IMR-90 (cell line): ENCODE results near the gene ACOX2. TPM values are rescaled to one million over a fixed set of nuclear protein-coding genes. Genes with fewer than 3 reads are reported as not detected.

Source experiments
- ATAC-seq: fragments of 200-7000 bp; cut with Tn5 transposase; 2 replicates; pipeline ENCODE4 v1.9.1; 2020; ENCODE audit warnings: low read depth, mild to moderate bottlenecking, moderate library complexity
- BruUV-seq: library from RNA; stranded (reverse); fragments of 400-500 nt; replicated peaks from 2 replicates; lab custom pipeline; 2021; lab: Mats Ljungman, UMichigan
- CTCF ChIA-PET: fragments of 300-600 bp; formaldehyde crosslinking; extraction: SDS; loops from one replicate; lab custom pipeline; 2021; ENCODE audit warnings: antibody characterized with exemption; lab: Yijun Ruan, JAX
- POLR2A ChIA-PET: fragments of 300-600 bp; sonication (Branson Sonifier 250); formaldehyde crosslinking; loops from one replicate; lab custom pipeline; 2022; ENCODE audit warnings: antibody characterized with exemption; ENCODE audit not compliant: unreplicated experiment; lab: Charles Lee
- DNase-seq: peaks from one replicate; pipeline ENCODE4 v3.0.0; 2013
- H2AFZ ChIP-seq: replicated peaks from 2 replicates; pipeline ENCODE3; 2013; ENCODE audit warnings: low read length, mild to moderate bottlenecking; ENCODE audit not compliant: poor library complexity
- H2AK5ac ChIP-seq: 2 replicates; pipeline ENCODE4 v1.6.1; 2013; ENCODE audit warnings: low read depth, low read length, inconsistent platforms
- H2AK9ac ChIP-seq: replicated peaks from 2 replicates; pipeline ENCODE3; 2013; ENCODE audit warnings: mild to moderate bottlenecking, low read depth, low read length, moderate library complexity; ENCODE audit not compliant: poor library complexity
- H2BK120ac ChIP-seq: 2 replicates; pipeline ENCODE4 v1.6.1; 2013; ENCODE audit warnings: low read depth, low read length, inconsistent platforms
- H2BK15ac ChIP-seq: 3 replicates; pipeline ENCODE4 v1.6.1; 2013; ENCODE audit warnings: low read depth, low read length, inconsistent platforms
- H2BK20ac ChIP-seq: 2 replicates; pipeline ENCODE4 v1.6.1; 2013; ENCODE audit warnings: low read depth, mild to moderate bottlenecking, inconsistent platforms, low read length, moderate library complexity
- H2BK5ac ChIP-seq: 2 replicates; pipeline ENCODE4 v1.6.1; 2013; ENCODE audit warnings: mild to moderate bottlenecking, low read depth, low read length, inconsistent platforms; ENCODE audit not compliant: poor library complexity, severe bottlenecking
- H3K14ac ChIP-seq: replicated peaks from 2 replicates; pipeline ENCODE4 v1.6.1; 2013; ENCODE audit warnings: low read depth, low read length, inconsistent platforms
- H3K18ac ChIP-seq: 2 replicates; pipeline ENCODE4 v1.6.1; 2013; ENCODE audit warnings: low read depth, low read length, control low read depth
- H3K23ac ChIP-seq: 2 replicates; pipeline ENCODE4 v1.6.1; 2013; ENCODE audit warnings: low read depth, low read length, inconsistent platforms
- H3K27ac ChIP-seq: 2 replicates; pipeline ENCODE4 v1.5.1; 2013; ENCODE audit warnings: mild to moderate bottlenecking, control low read depth, low read length; ENCODE audit not compliant: insufficient read depth
- H3K27me3 ChIP-seq: 2 replicates; pipeline ENCODE4 v1.6.1; 2013; ENCODE audit warnings: low read length; ENCODE audit not compliant: control insufficient read depth, insufficient read depth
- H3K36me3 ChIP-seq: 2 replicates; pipeline ENCODE4 v1.6.1; 2013; ENCODE audit warnings: low read length, mixed read lengths; ENCODE audit not compliant: control insufficient read depth, insufficient read depth
- H3K4ac ChIP-seq: 2 replicates; pipeline ENCODE4 v1.6.1; 2013; ENCODE audit warnings: low read depth, low read length, inconsistent platforms
- H3K4me1 ChIP-seq: 2 replicates; pipeline ENCODE4 v1.6.1; 2013; ENCODE audit warnings: low read length, mixed read lengths; ENCODE audit not compliant: control insufficient read depth, insufficient read depth
- H3K4me2 ChIP-seq: 2 replicates; pipeline ENCODE4 v1.6.1; 2013; ENCODE audit warnings: low read depth, mild to moderate bottlenecking, control low read depth, low read length, moderate library complexity
- H3K4me3 ChIP-seq: 2 replicates; pipeline ENCODE4 v1.5.1; 2013; ENCODE audit warnings: low read depth, mild to moderate bottlenecking, control low read depth, low read length, moderate library complexity; ENCODE audit not compliant: insufficient read depth
- H3K56ac ChIP-seq: 2 replicates; pipeline ENCODE4 v1.6.1; 2013; ENCODE audit warnings: low read length, inconsistent platforms; ENCODE audit not compliant: insufficient read depth; ENCODE audit errors: extremely low read depth
- H3K79me1 ChIP-seq, 2 experiments: 2 replicates each; pipeline ENCODE4 v1.6.1; 2013; ENCODE audit warnings: low read length in 2 of 2, inconsistent platforms in 1 of 2, low read depth in 1 of 2
- H3K9ac ChIP-seq: 2 replicates; pipeline ENCODE4 v1.6.1; 2013; ENCODE audit warnings: low read depth, low read length, control low read depth
- H3K9me1 ChIP-seq: 2 replicates; pipeline ENCODE4 v1.6.1; 2013; ENCODE audit warnings: low read length, inconsistent platforms; ENCODE audit not compliant: insufficient read depth
- H3K9me3 ChIP-seq: 2 replicates; pipeline ENCODE4 v1.6.1; 2013; ENCODE audit warnings: low read length; ENCODE audit not compliant: control insufficient read depth, insufficient read depth
- H4K20me1 ChIP-seq: 2 replicates; pipeline ENCODE4 v1.6.1; 2013; ENCODE audit warnings: low read length, inconsistent platforms; ENCODE audit not compliant: insufficient read depth
- H4K5ac ChIP-seq: 2 replicates; pipeline ENCODE4 v1.6.1; 2013; ENCODE audit warnings: mild to moderate bottlenecking, low read depth, low read length, control low read depth
- H4K8ac ChIP-seq, 2 experiments: 2 replicates each; pipeline ENCODE4 v1.6.1; 2013; ENCODE audit warnings: low read depth in 2 of 2, low read length in 2 of 2, control low read depth in 1 of 2, inconsistent platforms in 1 of 2
- H4K91ac ChIP-seq: 2 replicates; pipeline ENCODE4 v1.6.1; 2013; ENCODE audit warnings: low read depth, low read length, inconsistent platforms; ENCODE audit not compliant: insufficient read depth
- BHLHE40 ChIP-seq: fragments of 150-350 bp; IDR thresholded peaks from 2 replicates; pipeline ENCODE4 v1.6.1; 2016; ENCODE audit warnings: mild to moderate bottlenecking, low read depth, low read length
- CEBPB ChIP-seq: IDR thresholded peaks from 2 replicates; pipeline ENCODE4 v1.6.1; 2012; ENCODE audit warnings: low read depth, low read length, improper control_type of control experiment
- CHD1 ChIP-seq: IDR thresholded peaks from 2 replicates; pipeline ENCODE4 v1.6.1; 2012; ENCODE audit warnings: low read depth, low read length, improper control_type of control experiment
- FOS ChIP-seq: fragments of 150-350 bp; IDR thresholded peaks from 2 replicates; pipeline ENCODE4 v1.6.1; 2016; ENCODE audit warnings: low read depth, low read length
- MAZ ChIP-seq: IDR thresholded peaks from 2 replicates; pipeline ENCODE4 v1.6.1; 2012; ENCODE audit warnings: low read depth, mild to moderate bottlenecking, low read length, improper control_type of control experiment, moderate library complexity, borderline replicate concordance
- MXI1 ChIP-seq: IDR thresholded peaks from 2 replicates; pipeline ENCODE4 v1.6.1; 2012; ENCODE audit warnings: low read depth, mild to moderate bottlenecking, low read length, moderate library complexity, borderline replicate concordance
- NFE2L2 ChIP-seq: fragments of 150-350 bp; IDR thresholded peaks from 2 replicates; pipeline ENCODE4 v1.6.1; 2016; ENCODE audit warnings: low read depth, mild to moderate bottlenecking, low read length
- POLR2A ChIP-seq: IDR thresholded peaks from 2 replicates; pipeline ENCODE4 v1.6.1; 2012; ENCODE audit warnings: mild to moderate bottlenecking, low read depth, low read length
- RAD21 ChIP-seq: IDR thresholded peaks from 2 replicates; pipeline ENCODE4 v1.6.1; 2012; ENCODE audit warnings: low read length, improper control_type of control experiment
- RCOR1 ChIP-seq: IDR thresholded peaks from 2 replicates; pipeline ENCODE4 v1.6.1; 2012; ENCODE audit warnings: mild to moderate bottlenecking, low read length, improper control_type of control experiment; ENCODE audit not compliant: insufficient replicate concordance
- RFX5 ChIP-seq: IDR thresholded peaks from 2 replicates; pipeline ENCODE4 v1.8.0; 2012; ENCODE audit warnings: low read depth, mild to moderate bottlenecking, low read length, moderate library complexity
- SMC3 ChIP-seq: fragments of 150-350 bp; IDR thresholded peaks from 2 replicates; pipeline ENCODE4 v1.6.1; 2016; ENCODE audit warnings: low read depth, mild to moderate bottlenecking, antibody characterized with exemption, low read length, moderate library complexity
- USF2 ChIP-seq: fragments of 150-350 bp; IDR thresholded peaks from 2 replicates; pipeline ENCODE4 v1.6.1; 2017; ENCODE audit warnings: mild to moderate bottlenecking, antibody characterized with exemption, low read length, low read depth
- WGBS, 2 experiments: methylation state at CpG; one replicate each; pipeline versions ENCODE4 v1.1.5 to v1.1.7; 2013; ENCODE audit warnings: missing lambda C conversion rate in 2 of 2; ENCODE audit not compliant: insufficient read length in 1 of 2; ENCODE audit errors: extremely low coverage in 2 of 2; 5-methylcytosine and 5-hydroxymethylcytosine counted together
- dilution Hi-C: fragments of 300-500 bp; cut with HindIII; formaldehyde crosslinking; loops from one replicate; pipeline ENCODE4 v1.14.3; 2018; ENCODE audit warnings: low sequenced_read_pairs; ENCODE audit not compliant: unreplicated experiment
- in situ Hi-C: fragments of 300-500 bp; cut with MboI; formaldehyde crosslinking; loops from 3 replicates; pipeline ENCODE4 v1.14.3; 2019; ENCODE audit warnings: low sequenced_read_pairs, inconsistent platforms, mixed read lengths
- intact Hi-C: fragments of 100-400 bp; cut with micrococcal nuclease; formaldehyde crosslinking; loops from 2 replicates; pipeline ENCODE4 v1.10.0; 2022
- polyA plus RNA-seq, 3 experiments: library from polyadenylated mRNA; depleted of rRNA; stranded (reverse); fragments of >200 nt; gene quantifications; 2 replicates each; pipeline ENCODE4 v1.2.3, GENCODE V29; 2012; ENCODE audit warnings: low replicate concordance in 1 of 3
- total RNA-seq: library from RNA; depleted of rRNA; stranded (reverse); fragments of >200 nt; gene quantifications from 2 replicates; pipeline ENCODE4 v1.2.3, GENCODE V29; 2012

The ACOX2 gene
- total and polyA plus RNA-seq, 2 of the 4 experiments (the other 2 are of a cell fraction): 15.6 to 32.9 TPM

- H4K20me1 ChIP-seq: no peaks in the 10 kb centered on the region
- BruUV-seq: no TSS peak
- no peak overlapping the region for H2AFZ ChIP-seq
- TF ChIP-seq CEBPB: no peak
- TF ChIP-seq MXI1: no peak
- no peak for TF ChIP-seq NFE2L2
- TF ChIP-seq RAD21: no peak
- TF ChIP-seq RCOR1: no peak
- TF ChIP-seq BHLHE40: no peak
- TF ChIP-seq POLR2A: no peak
- TF ChIP-seq FOS: no peak
- TF ChIP-seq SMC3: no peak
- TF ChIP-seq MAZ: no peak
- TF ChIP-seq RFX5: no peak
- TF ChIP-seq USF2: no peak
- no peak for TF ChIP-seq CHD1
- no peaks in the 10 kb centered on the region for H3K36me3 ChIP-seq
- H3K23ac ChIP-seq: no peak overlapping the region
- H2BK20ac ChIP-seq: no peak overlapping the region
- peaks cover 14% of the 10 kb centered on the region for H3K4me1 ChIP-seq
- intact Hi-C loops: loop anchor here (5.0 kb wide), 1 partner anchor 36 kb away; no protein-coding TSS in a partner anchor
- H3K79me1 ChIP-seq: no peaks in the 10 kb centered on the region
- in situ Hi-C loops: no loop called here
- no peak overlapping the region for H3K9ac ChIP-seq
- DNase-seq: no peak
- no peak overlapping the region for H2BK120ac ChIP-seq
- H2AK5ac ChIP-seq: no peak overlapping the region
- no peak overlapping the region for H2AK9ac ChIP-seq
- H3K9me1 ChIP-seq: peaks cover 10% of the 10 kb centered on the region
- ChIA-PET POLR2A (no interaction called here), CTCF (interaction anchor here (1.0 kb wide), 1 partner anchor 11 kb away, joined by 3 read pairs; no protein-coding TSS in a partner anchor)
- H3K27ac ChIP-seq: no peak overlapping the region
- H3K9me3 ChIP-seq: no peaks in the 10 kb centered on the region
- WGBS, 2 experiments: no CpG with 5 or more reads among the region's 1 CpG
- H2BK15ac ChIP-seq: no peak overlapping the region
- no peak for ATAC-seq
- dilution Hi-C loops: no loop called here
- H3K4ac ChIP-seq: no peak overlapping the region
- no peak overlapping the region for H3K4me2 ChIP-seq
- no peak overlapping the region for H3K4me3 ChIP-seq
- no peak overlapping the region for H4K5ac ChIP-seq
- no peak overlapping the region for H3K18ac ChIP-seq
- 0 out of 2 replicates have a peak, but pooled peaks cover 1% of the 10 kb centered on the region for H3K27me3 ChIP-seq
- no peak overlapping the region for H3K14ac ChIP-seq
- no peak overlapping the region for H4K91ac ChIP-seq
- H4K8ac ChIP-seq: no peak overlapping the region
- H2BK5ac ChIP-seq: no peak overlapping the region
- no peak overlapping the region for H3K56ac ChIP-seq
These were observed 63.7 kb downstream of the ACOX2 start for GRCh38 chr3:58473275-58473674.
